Measurements from ENCODE around the gene TTN. TPM values are rescaled to one million over a fixed set of nuclear protein-coding genes. Genes with fewer than 3 reads are reported as not detected.

Gene TTN
- total and polyA plus RNA-seq, 2 of the 4 experiments (the other 2 are of a cell fraction): 0.02 to 0.18 TPM

DNA sequence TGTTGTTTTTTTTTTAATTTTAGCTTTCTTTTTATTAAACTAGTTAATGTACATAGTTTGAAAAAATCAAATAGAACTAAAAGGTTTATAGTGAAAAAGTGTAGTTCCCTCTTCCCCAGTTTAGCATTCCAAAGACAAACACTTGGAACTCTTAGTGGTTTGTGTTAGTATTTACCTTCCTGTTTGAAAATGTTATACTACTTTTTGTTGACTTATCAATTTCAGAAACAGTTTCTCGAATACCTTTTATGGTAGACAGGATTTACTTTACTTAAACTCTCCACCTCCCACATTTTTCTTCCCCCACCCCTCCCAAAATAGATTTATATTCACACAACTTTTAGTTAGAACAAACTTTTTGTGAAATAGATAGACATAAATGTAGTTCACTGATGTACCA lies 300.3 kb downstream of the TTN start:
- Histone ChIP-seq H3K4me2 (ENCODE audit: low read depth, low read length) (no peak overlapping the region), H2AK5ac (ENCODE audit: low read depth, low read length) (no peak overlapping the region), H3K27ac (ENCODE audit: insufficient read depth, low read length) (no peak overlapping the region), H3K18ac (ENCODE audit: low read depth, low read length) (no peak overlapping the region), H4K91ac (ENCODE audit: insufficient read depth, low read depth, low read length) (no peak overlapping the region), H2BK5ac (ENCODE audit: low read depth, low read length, poor library complexity, severe bottlenecking) (no peak overlapping the region), H3K9me3 (ENCODE audit: control insufficient read depth, insufficient read depth, low read length) (no peaks in the 10 kb centered on the region), H3K14ac (replicated peaks; ENCODE audit: low read depth, low read length) (no peak overlapping the region), H3K79me1 (ENCODE audit: low read depth in 1 of 2, low read length in 2 of 2) (peaks cover 2 to 4% of the 10 kb centered on the region in 2 experiments; a peak in 2 of 4 replicates), H4K20me1 (ENCODE audit: insufficient read depth, low read length) (no peaks in the 10 kb centered on the region), H3K23ac (ENCODE audit: low read depth, low read length) (no peak overlapping the region), H4K8ac (ENCODE audit: low read depth in 2 of 2, low read length in 2 of 2) (no peak overlapping the region), H3K56ac (ENCODE audit: extremely low read depth, insufficient read depth, low read length) (no peak overlapping the region), H3K9me1 (ENCODE audit: insufficient read depth, low read length) (no peaks in the 10 kb centered on the region), H2AK9ac (replicated peaks; ENCODE audit: low read depth, low read length, poor library complexity) (no peak overlapping the region), H2BK20ac (ENCODE audit: low read depth, low read length) (no peak overlapping the region), H3K36me3 (ENCODE audit: control insufficient read depth, insufficient read depth, low read length) (peaks cover 12% of the 10 kb centered on the region), H3K4me3 (ENCODE audit: insufficient read depth, low read depth, low read length) (no peak overlapping the region), H3K9ac (ENCODE audit: low read depth, low read length) (no peak overlapping the region), H2BK15ac (ENCODE audit: low read depth, low read length) (no peak overlapping the region), H2AFZ (replicated peaks; ENCODE audit: low read length, poor library complexity) (no peak overlapping the region), H3K4ac (ENCODE audit: low read depth, low read length) (no peak overlapping the region), H3K4me1 (ENCODE audit: control insufficient read depth, insufficient read depth, low read length) (no peaks in the 10 kb centered on the region), H4K5ac (ENCODE audit: low read depth, low read length) (no peak overlapping the region), H2BK120ac (ENCODE audit: low read depth, low read length) (no peak overlapping the region), H3K27me3 (ENCODE audit: control insufficient read depth, insufficient read depth, low read length) (no peaks in the 10 kb centered on the region)
- dilution Hi-C loops (cut with HindIII; ENCODE audit: low sequenced_read_pairs, unreplicated experiment) (no loop called here), in situ Hi-C loops (cut with MboI; ENCODE audit: low sequenced_read_pairs) (no loop called here), intact Hi-C loops (cut with micrococcal nuclease) (no loop called here)
- ATAC-seq (ENCODE audit: low read depth): no peak
- TF ChIP-seq RCOR1 (IDR thresholded peaks at IDR 0.05; ENCODE audit: insufficient replicate concordance, low read length): no peak
- TF ChIP-seq CEBPB (IDR thresholded peaks at IDR 0.05; ENCODE audit: low read depth, low read length): no peak
- TF ChIP-seq, protein P1, sequence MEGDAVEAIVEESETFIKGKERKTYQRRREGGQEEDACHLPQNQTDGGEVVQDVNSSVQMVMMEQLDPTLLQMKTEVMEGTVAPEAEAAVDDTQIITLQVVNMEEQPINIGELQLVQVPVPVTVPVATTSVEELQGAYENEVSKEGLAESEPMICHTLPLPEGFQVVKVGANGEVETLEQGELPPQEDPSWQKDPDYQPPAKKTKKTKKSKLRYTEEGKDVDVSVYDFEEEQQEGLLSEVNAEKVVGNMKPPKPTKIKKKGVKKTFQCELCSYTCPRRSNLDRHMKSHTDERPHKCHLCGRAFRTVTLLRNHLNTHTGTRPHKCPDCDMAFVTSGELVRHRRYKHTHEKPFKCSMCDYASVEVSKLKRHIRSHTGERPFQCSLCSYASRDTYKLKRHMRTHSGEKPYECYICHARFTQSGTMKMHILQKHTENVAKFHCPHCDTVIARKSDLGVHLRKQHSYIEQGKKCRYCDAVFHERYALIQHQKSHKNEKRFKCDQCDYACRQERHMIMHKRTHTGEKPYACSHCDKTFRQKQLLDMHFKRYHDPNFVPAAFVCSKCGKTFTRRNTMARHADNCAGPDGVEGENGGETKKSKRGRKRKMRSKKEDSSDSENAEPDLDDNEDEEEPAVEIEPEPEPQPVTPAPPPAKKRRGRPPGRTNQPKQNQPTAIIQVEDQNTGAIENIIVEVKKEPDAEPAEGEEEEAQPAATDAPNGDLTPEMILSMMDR (conservative IDR thresholded peaks at IDR 0.05; ENCODE audit: low read depth, low read length): no peak
- no peak for TF ChIP-seq MAFK (IDR thresholded peaks at IDR 0.05; ENCODE audit: low read depth, low read length)
- no peak for TF ChIP-seq RAD21 (IDR thresholded peaks at IDR 0.05; ENCODE audit: low read length)
- no peak for TF ChIP-seq RFX5 (IDR thresholded peaks at IDR 0.05; ENCODE audit: low read depth, low read length)
- TF ChIP-seq SMC3 (IDR thresholded peaks at IDR 0.05; ENCODE audit: low read depth, low read length): no peak
- TF ChIP-seq BHLHE40 (IDR thresholded peaks at IDR 0.05; ENCODE audit: low read depth, low read length): no peak
- TF ChIP-seq POLR2A (IDR thresholded peaks at IDR 0.05; ENCODE audit: low read depth, low read length): no peak
- TF ChIP-seq MXI1 (IDR thresholded peaks at IDR 0.05; ENCODE audit: borderline replicate concordance, low read depth, low read length): no peak
- no peak for TF ChIP-seq FOS (IDR thresholded peaks at IDR 0.05; ENCODE audit: low read depth, low read length)
- TF ChIP-seq CHD1 (IDR thresholded peaks at IDR 0.05; ENCODE audit: low read depth, low read length): no peak
- TF ChIP-seq, protein P2, sequence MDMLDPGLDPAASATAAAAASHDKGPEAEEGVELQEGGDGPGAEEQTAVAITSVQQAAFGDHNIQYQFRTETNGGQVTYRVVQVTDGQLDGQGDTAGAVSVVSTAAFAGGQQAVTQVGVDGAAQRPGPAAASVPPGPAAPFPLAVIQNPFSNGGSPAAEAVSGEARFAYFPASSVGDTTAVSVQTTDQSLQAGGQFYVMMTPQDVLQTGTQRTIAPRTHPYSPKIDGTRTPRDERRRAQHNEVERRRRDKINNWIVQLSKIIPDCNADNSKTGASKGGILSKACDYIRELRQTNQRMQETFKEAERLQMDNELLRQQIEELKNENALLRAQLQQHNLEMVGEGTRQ (IDR thresholded peaks at IDR 0.05; ENCODE audit: low read depth, low read length): no peak
- no peak for TF ChIP-seq NFE2L2 (IDR thresholded peaks at IDR 0.05; ENCODE audit: low read depth, low read length)
- BruUV-seq (replicated peaks): no TSS peak
- no peak for DNase-seq
- ChIA-PET CTCF (no interaction called here), POLR2A (ENCODE audit: unreplicated experiment) (no interaction called here)
- no CpG with 5 or more reads among the region's 1 CpG for WGBS, 2 experiments (ENCODE audit: extremely low coverage in 2 of 2, insufficient read length in 1 of 2)

All from IMR-90 (cell line).